GM12891 (cell line): ENCODE data around the gene GAREM1.

Experiments used
- DNase-seq: peaks from one replicate; pipeline ENCODE4 v3.0.0; 2011; ENCODE audit warnings: low spot score; ENCODE audit not compliant: insufficient read length
- FAIRE-seq: peaks from 2 replicates; lab custom pipeline; 2011; peaks lifted over from hg19 to GRCh38; lab: Jason Lieb, UNC
- PAX5 ChIP-seq: IDR thresholded peaks from 2 replicates; pipeline ENCODE4 v1.6.1; 2011; ENCODE audit warnings: low read length, moderate library complexity, mild to moderate bottlenecking; ENCODE audit not compliant: insufficient read depth, severe bottlenecking
- POLR2A ChIP-seq: IDR thresholded peaks from 2 replicates; pipeline ENCODE4 v1.6.1; 2011; ENCODE audit warnings: low read depth, low read length, control low read depth
- POLR2AphosphoS5 ChIP-seq: IDR thresholded peaks from 2 replicates; pipeline ENCODE4 v1.6.1; 2011; ENCODE audit warnings: low read depth, low read length, control low read depth
- POU2F2 ChIP-seq: IDR thresholded peaks from 2 replicates; pipeline ENCODE4 v1.6.1; 2011; ENCODE audit warnings: low read depth, mild to moderate bottlenecking, control low read depth, low read length, moderate library complexity
- SPI1 ChIP-seq: IDR thresholded peaks from 2 replicates; pipeline ENCODE4 v1.6.1; 2011; ENCODE audit warnings: low read depth, low read length, control low read depth
- TAF1 ChIP-seq: IDR thresholded peaks from 2 replicates; pipeline ENCODE4 v1.6.1; 2011; ENCODE audit warnings: low read depth, low read length, control low read depth

GAREM1 gene

GRCh38 chr18:32372381-32373061 lies 98.2 kb downstream of the GAREM1 start:
- DNase-seq (no peak), FAIRE-seq (no peak)
- TF ChIP-seq POU2F2: no peak
- TF ChIP-seq POLR2A: no peak
- TF ChIP-seq TAF1: no peak
- TF ChIP-seq SPI1: no peak
- TF ChIP-seq POLR2AphosphoS5: no peak
- TF ChIP-seq PAX5: no peak

GRCh38 chr18:32372047-32372380 lies 98.7 kb downstream of the GAREM1 start:
- no peak for DNase-seq
- TF ChIP-seq SPI1 (no peak), POU2F2 (no peak), POLR2A (no peak)
- FAIRE-seq: no peak

GRCh38 chr18:32371384-32371783 lies 99.3 kb downstream of the GAREM1 start:
- DNase-seq (no peak), FAIRE-seq (no peak)
- TF ChIP-seq PAX5: no peak
- no peak for TF ChIP-seq POU2F2
- no peak for TF ChIP-seq TAF1
- TF ChIP-seq POLR2A: no peak
- TF ChIP-seq SPI1: no peak
- TF ChIP-seq POLR2AphosphoS5: no peak

GRCh38 chr18:32368991-32369390 lies 101.7 kb downstream of the GAREM1 start:
- DNase-seq (no peak), FAIRE-seq (peak; percentile 5)
- TF ChIP-seq POLR2A (no peak), POU2F2 (no peak), SPI1 (no peak), POLR2AphosphoS5 (no peak), TAF1 (no peak), PAX5 (no peak)

- no peak for DNase-seq
- TF ChIP-seq POLR2AphosphoS5 (no peak), POLR2A (no peak), PAX5 (no peak), POU2F2 (no peak), TAF1 (no peak), SPI1 (no peak)
- no peak for FAIRE-seq
Measured at GRCh38 chr18:32368170-32368569, 102.5 kb downstream of the GAREM1 start.

- TF ChIP-seq POU2F2: no peak
- TF ChIP-seq POLR2A: no peak
- no peak for TF ChIP-seq SPI1
- TF ChIP-seq POLR2AphosphoS5: no peak
- TF ChIP-seq TAF1: no peak
- TF ChIP-seq PAX5: no peak
- no peak for DNase-seq
- FAIRE-seq: no peak
Measured at GRCh38 chr18:32366586-32367538, 103.8 kb downstream of the GAREM1 start.

GRCh38 chr18:32362484-32362883 lies 108.2 kb downstream of the GAREM1 start:
- DNase-seq (no peak), FAIRE-seq (no peak)
- no peak for TF ChIP-seq POLR2AphosphoS5
- TF ChIP-seq TAF1: no peak
- no peak for TF ChIP-seq POU2F2
- TF ChIP-seq PAX5: no peak
- no peak for TF ChIP-seq POLR2A
- no peak for TF ChIP-seq SPI1

GRCh38 chr18:32360682-32361345 lies 109.9 kb downstream of the GAREM1 start:
- no peak for DNase-seq
- TF ChIP-seq TAF1 (no peak), SPI1 (no peak), POLR2A (no peak), POLR2AphosphoS5 (no peak), POU2F2 (no peak), PAX5 (no peak)
- no peak for FAIRE-seq

- FAIRE-seq: no peak
- no peak for TF ChIP-seq SPI1
- no peak for TF ChIP-seq POU2F2
- TF ChIP-seq PAX5: no peak
- no peak for TF ChIP-seq POLR2A
- TF ChIP-seq TAF1: no peak
- TF ChIP-seq POLR2AphosphoS5: no peak
- no peak for DNase-seq
Measured at GRCh38 chr18:32358529-32358928, 112.2 kb downstream of the GAREM1 start.
